Right lobe of liver (tissue), 4 donors: ENCODE results near the gene UBL3.

Source experiments
- POLR2A ChIP-seq: fragments of 450-650 bp; IDR thresholded peaks from one replicate; pipeline ENCODE4 v1.6.1; 2017; ENCODE audit warnings: antibody characterized with exemption, mild to moderate bottlenecking
- TF ChIP-seq, protein P1 (sequence below), 4 donors: fragments of 200-600 bp in 3 of 4; fragments of 450-650 bp in 1 of 4; IDR thresholded peaks; one replicate each; pipeline versions ENCODE4 v1.5.1 to v1.8.0; 2016 to 2022; ENCODE audit warnings: antibody characterized with exemption in 4 of 4, mild to moderate bottlenecking in 2 of 4
- donor health status: DM: no; HTN: no; CAD: no.
- donor health status: DM: no; HTN: no; CAD: no.
- donor health status: DM: no; HTN: yes; CAD: no.

DNA sequence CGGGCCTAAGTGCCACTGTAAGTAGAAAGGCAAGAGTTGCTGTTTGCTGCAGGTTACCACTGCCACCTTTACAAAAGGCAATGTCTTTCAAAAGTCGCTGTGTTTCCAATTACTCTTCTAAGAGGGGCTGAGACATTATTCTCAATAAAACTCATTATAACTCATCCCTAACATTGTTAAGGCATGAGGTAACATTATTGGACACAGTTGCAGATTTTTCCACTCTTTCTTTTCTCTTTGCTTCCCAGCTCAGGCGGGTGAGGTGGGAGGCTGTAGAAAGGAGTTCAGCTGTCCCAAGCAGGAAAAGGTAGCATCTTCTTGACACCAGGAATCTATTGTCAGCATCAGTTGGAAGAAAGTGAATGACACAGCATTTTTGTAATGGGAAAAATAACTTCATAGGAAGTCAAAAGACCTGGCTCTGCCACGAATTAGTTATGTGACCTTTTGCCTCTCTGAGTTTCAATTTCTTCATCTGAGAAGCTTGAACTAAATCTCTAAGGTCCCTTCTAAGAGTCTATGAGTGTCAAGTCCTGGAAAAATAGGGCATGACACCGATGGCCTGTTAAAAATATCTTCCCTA, 2.1 kb upstream of the UBL3 start:
- TF ChIP-seq, protein P1, sequence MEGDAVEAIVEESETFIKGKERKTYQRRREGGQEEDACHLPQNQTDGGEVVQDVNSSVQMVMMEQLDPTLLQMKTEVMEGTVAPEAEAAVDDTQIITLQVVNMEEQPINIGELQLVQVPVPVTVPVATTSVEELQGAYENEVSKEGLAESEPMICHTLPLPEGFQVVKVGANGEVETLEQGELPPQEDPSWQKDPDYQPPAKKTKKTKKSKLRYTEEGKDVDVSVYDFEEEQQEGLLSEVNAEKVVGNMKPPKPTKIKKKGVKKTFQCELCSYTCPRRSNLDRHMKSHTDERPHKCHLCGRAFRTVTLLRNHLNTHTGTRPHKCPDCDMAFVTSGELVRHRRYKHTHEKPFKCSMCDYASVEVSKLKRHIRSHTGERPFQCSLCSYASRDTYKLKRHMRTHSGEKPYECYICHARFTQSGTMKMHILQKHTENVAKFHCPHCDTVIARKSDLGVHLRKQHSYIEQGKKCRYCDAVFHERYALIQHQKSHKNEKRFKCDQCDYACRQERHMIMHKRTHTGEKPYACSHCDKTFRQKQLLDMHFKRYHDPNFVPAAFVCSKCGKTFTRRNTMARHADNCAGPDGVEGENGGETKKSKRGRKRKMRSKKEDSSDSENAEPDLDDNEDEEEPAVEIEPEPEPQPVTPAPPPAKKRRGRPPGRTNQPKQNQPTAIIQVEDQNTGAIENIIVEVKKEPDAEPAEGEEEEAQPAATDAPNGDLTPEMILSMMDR (IDR thresholded peaks at IDR 0.05): no peak
- TF ChIP-seq POLR2A: no peak
